ENCODE data around the gene OST4. TPM values are rescaled to one million over a fixed set of nuclear protein-coding genes. Genes with fewer than 3 reads are reported as not detected.
A peak's percentile ranks its signal among the peaks of the same experiment; 100 is the strongest.

OST4 gene
- total RNA-seq, 1 donor from 2014 or later, result 158 TPM

DNA sequence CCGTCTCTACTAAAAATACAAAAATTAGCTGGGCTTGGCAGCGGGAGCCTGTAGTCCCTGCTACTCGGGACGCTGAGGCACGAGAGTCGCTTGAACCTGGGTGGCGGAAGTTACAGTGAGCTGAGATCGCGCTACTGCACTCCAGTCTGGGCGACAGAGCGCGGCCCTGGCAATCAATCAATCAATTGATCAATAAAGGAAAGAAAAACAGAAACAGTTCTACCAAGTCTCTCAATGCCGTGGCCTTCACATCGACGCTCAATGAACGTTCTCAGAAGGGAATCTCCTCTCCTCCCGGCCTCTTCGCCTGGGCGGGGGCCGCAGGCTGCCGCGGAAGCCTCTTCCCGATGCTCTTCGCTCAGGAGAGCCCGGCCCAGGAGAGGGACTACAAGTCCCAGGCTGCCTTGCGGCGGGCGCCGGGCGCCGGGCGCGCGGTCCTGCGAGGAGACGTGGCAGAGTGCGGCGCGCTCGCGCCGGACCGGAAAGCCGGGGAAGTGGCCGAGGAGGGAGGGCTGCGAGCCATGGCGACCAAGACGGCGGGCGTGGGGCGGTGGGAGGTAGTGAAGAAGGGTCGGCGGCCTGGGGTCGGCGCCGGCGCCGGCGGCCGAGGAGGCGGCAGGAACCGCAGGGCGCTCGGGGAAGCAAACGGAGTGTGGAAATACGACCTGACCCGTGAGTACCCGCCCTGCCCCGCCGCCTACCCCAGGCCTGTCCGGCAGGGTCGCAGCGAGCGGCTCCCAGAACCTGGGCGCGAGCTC lies 38.8 kb downstream of the OST4 start, which contains the start of gene TMEM214:
TSS of gene TMEM214 (plus strand) at position 471 of the 758 bp plus-strand sequence. CDS start at position 522, 51 bp downstream.
- Histone ChIP-seq H3K4me3 (peak within 1 kb of the TSS; percentile 59 to 92), H3K27ac (peak within 1 kb of the TSS; percentile 78 to 91), H3K4me1 (peaks cover 5 to 18% of the 10 kb centered on the region in 2 donors), H3K27me3 (no peaks in the 10 kb centered on the region), H3K9me3 (no peaks in the 10 kb centered on the region), H3K36me3 (peaks cover 22 to 30% of the 10 kb centered on the region in 2 donors)
- TF ChIP-seq, protein P1, sequence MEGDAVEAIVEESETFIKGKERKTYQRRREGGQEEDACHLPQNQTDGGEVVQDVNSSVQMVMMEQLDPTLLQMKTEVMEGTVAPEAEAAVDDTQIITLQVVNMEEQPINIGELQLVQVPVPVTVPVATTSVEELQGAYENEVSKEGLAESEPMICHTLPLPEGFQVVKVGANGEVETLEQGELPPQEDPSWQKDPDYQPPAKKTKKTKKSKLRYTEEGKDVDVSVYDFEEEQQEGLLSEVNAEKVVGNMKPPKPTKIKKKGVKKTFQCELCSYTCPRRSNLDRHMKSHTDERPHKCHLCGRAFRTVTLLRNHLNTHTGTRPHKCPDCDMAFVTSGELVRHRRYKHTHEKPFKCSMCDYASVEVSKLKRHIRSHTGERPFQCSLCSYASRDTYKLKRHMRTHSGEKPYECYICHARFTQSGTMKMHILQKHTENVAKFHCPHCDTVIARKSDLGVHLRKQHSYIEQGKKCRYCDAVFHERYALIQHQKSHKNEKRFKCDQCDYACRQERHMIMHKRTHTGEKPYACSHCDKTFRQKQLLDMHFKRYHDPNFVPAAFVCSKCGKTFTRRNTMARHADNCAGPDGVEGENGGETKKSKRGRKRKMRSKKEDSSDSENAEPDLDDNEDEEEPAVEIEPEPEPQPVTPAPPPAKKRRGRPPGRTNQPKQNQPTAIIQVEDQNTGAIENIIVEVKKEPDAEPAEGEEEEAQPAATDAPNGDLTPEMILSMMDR (IDR thresholded peaks at IDR 0.05), result peak in 1 of 3 experiments; percentile 8
- intact Hi-C loops (cut with DNase I), result loop anchor here (1.0 to 5.0 kb wide), 5 partner anchors 18 to 100 kb away; partner anchors contain the start of genes KHK, MAPRE3, OST4 and PREB
- peak; percentile 49 to 94 for DNase-seq (ENCODE audit: low spot score in 2 of 2)

- no peak for DNase-seq (ENCODE audit: low spot score in 2 of 2)
- Histone ChIP-seq H3K4me1 (peaks cover 2 to 9% of the 10 kb centered on the region in 2 donors), H3K36me3 (peaks cover 4 to 35% of the 10 kb centered on the region in 2 donors), H3K4me3 (no peak overlapping the region), H3K27me3 (no peaks in the 10 kb centered on the region), H3K9me3 (no peaks in the 10 kb centered on the region), H3K27ac (no peak overlapping the region)
- intact Hi-C loops (cut with DNase I), result no loop called here
- TF ChIP-seq, protein P1 (IDR thresholded peaks at IDR 0.05), result no peak
Measured at GRCh38 chr2:27029051-27029450, 42.4 kb downstream of the OST4 start.

DNA sequence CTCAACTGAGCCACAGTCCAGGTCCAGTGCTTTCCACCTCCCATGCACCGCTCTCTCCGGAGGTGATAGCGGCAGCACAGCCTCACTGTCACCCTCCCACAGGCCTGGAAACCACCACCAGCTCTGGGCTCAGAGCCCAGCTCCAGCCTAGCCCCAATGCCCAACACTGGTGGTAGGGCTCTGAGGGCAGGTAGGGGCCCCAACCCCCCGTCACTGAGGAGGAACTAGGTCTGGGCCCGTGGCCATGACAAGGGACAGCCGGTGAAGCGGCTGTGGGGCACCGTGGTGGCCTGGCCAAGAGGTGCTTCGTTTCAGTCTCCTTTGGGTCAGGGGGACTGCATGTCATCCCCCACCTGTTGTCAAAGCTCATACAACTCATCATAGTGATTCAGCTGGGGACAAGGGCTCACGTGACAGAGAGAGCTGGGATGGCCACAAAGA lies 44.2 kb downstream of the OST4 start:
- intact Hi-C loops (cut with DNase I), result no loop called here

GRCh38 chr2:27025861-27026851 lies 45.3 kb downstream of the OST4 start:
- intact Hi-C loops (cut with DNase I), result no loop called here
- Histone ChIP-seq H3K4me3 (no peak overlapping the region), H3K36me3 (peaks cover 13 to 48% of the 10 kb centered on the region in 2 donors), H3K27me3 (no peaks in the 10 kb centered on the region), H3K9me3 (no peaks in the 10 kb centered on the region), H3K4me1 (no peaks in the 10 kb centered on the region), H3K27ac (no peak overlapping the region)
- TF ChIP-seq, protein P1 (IDR thresholded peaks at IDR 0.05), result no peak
- DNase-seq (ENCODE audit: low spot score in 2 of 2), result no peak

More for the DNA sequence above, 44.2 kb downstream of the OST4 start:
- H3K9me3 ChIP-seq, result no peaks in the 10 kb centered on the region
- peaks cover 13 to 48% of the 10 kb centered on the region in 2 donors for H3K36me3 ChIP-seq
- H3K4me1 ChIP-seq, result peaks cover 0 to 3% of the 10 kb centered on the region in 2 donors
- DNase-seq (ENCODE audit: low spot score in 2 of 2), result no peak
- TF ChIP-seq, protein P1 (IDR thresholded peaks at IDR 0.05), result no peak
- no peaks in the 10 kb centered on the region for H3K27me3 ChIP-seq
- H3K27ac ChIP-seq, result no peak overlapping the region
- no peak overlapping the region for H3K4me3 ChIP-seq

- H3K36me3 ChIP-seq, result peaks cover 13 to 48% of the 10 kb centered on the region in 2 donors
- no peaks in the 10 kb centered on the region for H3K4me1 ChIP-seq
- H3K27me3 ChIP-seq, result no peaks in the 10 kb centered on the region
- H3K9me3 ChIP-seq, result no peaks in the 10 kb centered on the region
- H3K27ac ChIP-seq, result no peak overlapping the region
- TF ChIP-seq, protein P1 (IDR thresholded peaks at IDR 0.05), result no peak
- no peak for DNase-seq (ENCODE audit: low spot score in 2 of 2)
- H3K4me3 ChIP-seq, result no peak overlapping the region
- intact Hi-C loops (cut with DNase I), result no loop called here
Measured at GRCh38 chr2:27025281-27025800, 46.1 kb downstream of the OST4 start.

All from ascending aorta (tissue), 2 donors.